Measurements from ENCODE around the gene IDE.

GRCh38 chr10:92418891-92419290, 155.0 kb downstream of the IDE start:
- TF ChIP-seq CTCF (IDR thresholded peaks at IDR 0.05) (no peak), POLR2A (IDR thresholded peaks at IDR 0.05) (no peak)

All from right lobe of liver (tissue), 4 donors.